Measurements from ENCODE around the gene SCAMP4. TPM values are rescaled to one million over a fixed set of nuclear protein-coding genes. Genes with fewer than 3 reads are reported as not detected.
A peak's percentile ranks its signal among the peaks of the same experiment; 100 is the strongest.

SCAMP4 gene
- total and polyA plus RNA-seq, 12 donors, result 13.5 to 192 (median 60.3) TPM

DNA sequence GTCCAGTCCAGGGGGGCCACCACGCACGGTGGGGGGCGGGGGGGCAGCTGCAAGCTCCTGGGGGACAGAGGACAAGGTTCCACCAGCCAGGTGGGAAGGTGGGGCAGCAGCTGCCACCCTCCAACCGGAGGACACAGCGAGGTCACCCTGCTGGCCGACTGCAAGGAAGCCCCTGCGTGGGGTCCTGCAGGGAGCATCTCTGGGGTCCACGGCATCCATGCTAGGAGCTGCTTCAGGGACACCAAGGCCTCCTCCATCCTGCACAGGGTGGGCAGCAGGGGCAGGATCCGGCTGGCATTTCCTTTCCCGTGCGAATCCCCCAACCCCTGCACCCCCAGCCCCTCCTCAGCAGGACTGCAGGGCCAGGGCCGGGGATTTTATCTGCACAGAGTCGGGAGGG, 33.6 kb upstream of the SCAMP4 start:
- Histone ChIP-seq H3K4me3 (no peak overlapping the region), H3K4me1 (replicated peaks in 1 of 2) (peaks cover 46 to 50% of the 10 kb centered on the region in 2 donors), H3K9me3 (replicated peaks in 1 of 3) (no peaks in the 10 kb centered on the region), H3K27me3 (no peaks in the 10 kb centered on the region), H3K36me3 (replicated peaks in 1 of 2) (no peaks in the 10 kb centered on the region), H3K27ac (peak overlapping the region in 3 of 5 donors; percentile 41 to 47 (median 45))
- DNase-seq, result peak in 1 of 7 donors; percentile 24
- WGBS, 4 donors, result 74 to 100% (median 77%) methylated on average over 2 to 13 of the region's 13 CpGs; no CpG with 5 or more reads in 1 of the 4 donors
- TF ChIP-seq, protein P1, sequence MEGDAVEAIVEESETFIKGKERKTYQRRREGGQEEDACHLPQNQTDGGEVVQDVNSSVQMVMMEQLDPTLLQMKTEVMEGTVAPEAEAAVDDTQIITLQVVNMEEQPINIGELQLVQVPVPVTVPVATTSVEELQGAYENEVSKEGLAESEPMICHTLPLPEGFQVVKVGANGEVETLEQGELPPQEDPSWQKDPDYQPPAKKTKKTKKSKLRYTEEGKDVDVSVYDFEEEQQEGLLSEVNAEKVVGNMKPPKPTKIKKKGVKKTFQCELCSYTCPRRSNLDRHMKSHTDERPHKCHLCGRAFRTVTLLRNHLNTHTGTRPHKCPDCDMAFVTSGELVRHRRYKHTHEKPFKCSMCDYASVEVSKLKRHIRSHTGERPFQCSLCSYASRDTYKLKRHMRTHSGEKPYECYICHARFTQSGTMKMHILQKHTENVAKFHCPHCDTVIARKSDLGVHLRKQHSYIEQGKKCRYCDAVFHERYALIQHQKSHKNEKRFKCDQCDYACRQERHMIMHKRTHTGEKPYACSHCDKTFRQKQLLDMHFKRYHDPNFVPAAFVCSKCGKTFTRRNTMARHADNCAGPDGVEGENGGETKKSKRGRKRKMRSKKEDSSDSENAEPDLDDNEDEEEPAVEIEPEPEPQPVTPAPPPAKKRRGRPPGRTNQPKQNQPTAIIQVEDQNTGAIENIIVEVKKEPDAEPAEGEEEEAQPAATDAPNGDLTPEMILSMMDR (IDR thresholded peaks at IDR 0.05), result no peak
- no peak for TF ChIP-seq POLR2A (IDR thresholded peaks at IDR 0.05)
- intact Hi-C loops (cut with DNase I), result no loop called here

DNA sequence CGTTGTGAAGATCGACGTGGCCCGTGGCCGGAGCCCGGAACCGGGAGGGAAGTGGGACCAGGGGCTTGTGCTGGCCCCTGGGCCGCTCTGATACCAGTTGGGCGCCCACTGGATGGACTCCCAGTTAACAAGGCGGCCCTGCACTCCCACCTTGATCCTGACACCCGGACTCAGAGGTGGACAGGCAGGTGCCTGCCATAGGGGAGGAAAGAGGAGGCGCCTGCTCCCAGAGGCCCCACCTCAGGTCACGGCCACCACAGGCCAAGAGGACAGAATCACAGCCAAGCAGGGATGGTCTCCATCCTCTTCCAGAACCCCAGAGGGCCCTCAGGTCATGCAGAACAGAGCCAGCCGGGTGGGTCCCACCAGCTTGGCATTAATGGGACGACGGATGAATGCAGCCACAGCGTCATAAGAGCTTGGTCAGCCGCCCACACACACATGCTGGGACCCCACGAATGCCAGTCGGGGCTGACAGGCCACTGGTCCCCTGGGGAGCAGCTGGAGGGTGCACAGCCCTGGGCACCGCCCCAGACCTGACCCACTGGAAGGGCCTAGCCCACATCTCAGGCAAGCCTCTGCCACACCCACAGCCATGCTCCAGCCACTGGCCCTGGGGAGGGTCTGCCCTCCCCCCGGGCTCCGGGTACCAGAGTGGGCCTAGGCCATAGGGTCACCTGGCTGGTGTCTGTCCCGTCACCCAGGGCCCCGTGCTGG, 32.2 kb upstream of the SCAMP4 start:
- DNase-seq, result peak in 1 of 7 donors; percentile 32
- Histone ChIP-seq H3K4me1 (replicated peaks in 1 of 2) (peaks cover 46 to 52% of the 10 kb centered on the region in 2 donors), H3K36me3 (replicated peaks in 1 of 2) (no peaks in the 10 kb centered on the region), H3K9me3 (replicated peaks in 1 of 3) (no peaks in the 10 kb centered on the region), H3K4me3 (peak overlapping the region in 2 of 4 donors; percentile 5 to 83), H3K27me3 (no peaks in the 10 kb centered on the region), H3K27ac (peak overlapping the region; percentile 78 to 99 (median 95))
- TF ChIP-seq, protein P1 (IDR thresholded peaks at IDR 0.05), result no peak
- no peak for TF ChIP-seq POLR2A (IDR thresholded peaks at IDR 0.05)
- intact Hi-C loops (cut with DNase I), result no loop called here
- WGBS, 4 donors, result 75 to 88% (median 81%) methylated on average over 9 to 25 of the region's 25 CpGs

DNA sequence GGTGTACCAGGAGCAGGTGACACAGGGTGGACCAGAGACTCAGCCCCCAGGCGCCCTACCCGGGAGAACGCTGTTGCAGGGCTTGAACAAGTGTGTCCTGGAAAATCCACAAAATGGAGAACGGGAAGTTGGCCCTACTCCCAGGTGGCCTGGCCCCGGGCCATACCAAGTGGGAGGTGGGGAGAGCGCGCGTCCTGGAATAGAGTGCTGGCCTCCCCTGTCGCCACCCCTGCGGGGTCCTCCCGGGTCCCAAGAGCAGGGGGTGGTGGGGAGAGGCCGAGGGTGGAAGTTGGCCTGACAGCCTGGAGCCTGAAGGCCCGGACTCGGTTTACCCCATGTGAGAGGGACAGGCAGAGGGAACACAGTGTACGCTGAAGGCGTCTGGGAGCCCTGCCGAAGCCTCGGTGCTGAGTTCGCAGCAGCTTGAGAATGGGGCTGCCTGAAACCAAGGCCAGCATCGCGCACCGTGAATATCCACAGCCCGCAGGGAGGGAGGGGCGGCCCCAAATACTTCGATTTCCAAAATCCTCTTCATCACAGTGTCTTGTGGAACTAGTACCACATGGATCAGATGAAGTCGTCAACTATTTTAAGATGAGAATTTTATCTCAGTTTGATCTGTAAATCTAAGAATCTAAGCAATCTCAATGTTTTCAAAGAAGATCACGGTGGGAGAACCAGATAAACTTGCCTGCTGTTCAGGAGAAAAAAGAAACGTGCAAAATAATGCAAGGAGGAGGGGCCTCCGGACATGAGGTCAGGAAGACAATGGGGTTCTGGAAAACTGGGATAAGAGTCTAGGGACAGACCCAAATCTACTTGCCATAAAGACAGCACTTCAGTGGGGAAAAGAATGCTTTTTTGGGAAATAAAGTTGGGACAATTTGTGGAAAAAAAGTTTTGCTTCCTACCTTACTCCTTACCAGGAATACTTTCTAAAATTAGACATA, 31.4 kb upstream of the SCAMP4 start:
- WGBS, 4 donors, result 20 to 41% (median 32%) methylated on average over 9 to 29 of the region's 29 CpGs
- Histone ChIP-seq H3K27me3 (no peaks in the 10 kb centered on the region), H3K36me3 (replicated peaks in 1 of 2) (no peaks in the 10 kb centered on the region), H3K27ac (peak overlapping the region; percentile 78 to 99 (median 95)), H3K9me3 (replicated peaks in 1 of 3) (no peaks in the 10 kb centered on the region), H3K4me3 (peak overlapping the region in 2 of 4 donors; percentile 5 to 83), H3K4me1 (replicated peaks in 1 of 2) (peaks cover 46 to 52% of the 10 kb centered on the region in 2 donors)
- intact Hi-C loops (cut with DNase I), result no loop called here
- TF ChIP-seq POLR2A (IDR thresholded peaks at IDR 0.05), result peak in 1 of 2 donors; percentile 49
- TF ChIP-seq, protein P1 (IDR thresholded peaks at IDR 0.05), result no peak
- peak in 6 of 7 donors; percentile 70 to 85 (median 73) for DNase-seq

All from adrenal gland (tissue), 12 donors.